Gastroesophageal sphincter (tissue), 4 donors: ENCODE results near the gene C19orf47. TPM values are rescaled to one million over a fixed set of nuclear protein-coding genes. Genes with fewer than 3 reads are reported as not detected.
A peak's percentile ranks its signal among the peaks of the same experiment; 100 is the strongest.

Experiments
- ATAC-seq: fragments of 150-250 bp; one replicate; pipeline ENCODE4 v1.9.1; 2016; ENCODE audit warnings: mild to moderate bottlenecking, moderate library complexity
- H3K27ac ChIP-seq, 4 donors: fragments of 200-600 bp; sonication (generic) in 3 of 4; 1 replicate in 3 of 4; 2 replicates in 1 of 4; pipeline ENCODE4 v1.5.1; 2016 to 2019
- H3K27me3 ChIP-seq: fragments of 200-600 bp; sonication (generic); one replicate; pipeline ENCODE4 v1.5.1; 2019
- H3K36me3 ChIP-seq, 2 donors: fragments of 200-600 bp; sonication (generic); one replicate each; pipeline ENCODE4 v1.5.1; 2019; ENCODE audit warnings: control low read depth in 1 of 2
- H3K4me1 ChIP-seq, 3 donors: fragments of 200-600 bp; sonication (generic); 1 replicate in 2 of 3; 2 replicates in 1 of 3; pipeline ENCODE4 v1.5.1; 2016 to 2019; ENCODE audit warnings: control low read depth in 2 of 3
- H3K4me3 ChIP-seq, 2 donors: fragments of 200-600 bp; sonication (generic); one replicate each; pipeline ENCODE4 v1.5.1; 2019; ENCODE audit warnings: mild to moderate bottlenecking in 1 of 2, moderate library complexity in 1 of 2
- H3K9me3 ChIP-seq, 3 donors: fragments of 200-600 bp; sonication (generic); one replicate each; pipeline ENCODE4 v1.5.1; 2017 to 2019; ENCODE audit warnings: control low read depth in 2 of 3
- EP300 ChIP-seq: sonication (generic); formaldehyde crosslinking; IDR thresholded peaks from one replicate; pipeline ENCODE4 v1.6.1; 2017; ENCODE audit warnings: antibody characterized with exemption, mild to moderate bottlenecking
- POLR2A ChIP-seq, 2 donors: fragments of 450-650 bp; IDR thresholded peaks; one replicate each; pipeline ENCODE4 v1.6.1; 2017; ENCODE audit warnings: antibody characterized with exemption in 2 of 2, mild to moderate bottlenecking in 2 of 2, moderate library complexity in 1 of 2
- POLR2AphosphoS5 ChIP-seq: sonication (generic); formaldehyde crosslinking; IDR thresholded peaks from one replicate; pipeline ENCODE4 v1.6.1; 2017; ENCODE audit warnings: antibody characterized with exemption
- WGBS, 2 donors: methylation state at CpG; one replicate each; pipeline ENCODE4 v1.1.5; 2018; ENCODE audit warnings: low coverage in 1 of 2; 5-methylcytosine and 5-hydroxymethylcytosine counted together
- total RNA-seq, 4 donors: library from RNA; depleted of rRNA; stranded (reverse); fragments of >200 nt; gene quantifications; one replicate each; pipeline ENCODE4 v1.1.0, GENCODE V29; 2016
- TF ChIP-seq, protein P1 (sequence below), 4 experiments: fragments of 200-600 bp in 2 of 4; fragments of 450-650 bp in 2 of 4; sonication (generic) in 1 of 4; IDR thresholded peaks; one replicate each; pipeline ENCODE4 v1.5.1; 2017 to 2019; ENCODE audit warnings: antibody characterized with exemption in 4 of 4, mild to moderate bottlenecking in 2 of 4, moderate library complexity in 2 of 4

The C19orf47 gene
- total RNA-seq, 4 donors from 2014 or later = 10.0 to 29.7 (median 19.2) TPM

DNA sequence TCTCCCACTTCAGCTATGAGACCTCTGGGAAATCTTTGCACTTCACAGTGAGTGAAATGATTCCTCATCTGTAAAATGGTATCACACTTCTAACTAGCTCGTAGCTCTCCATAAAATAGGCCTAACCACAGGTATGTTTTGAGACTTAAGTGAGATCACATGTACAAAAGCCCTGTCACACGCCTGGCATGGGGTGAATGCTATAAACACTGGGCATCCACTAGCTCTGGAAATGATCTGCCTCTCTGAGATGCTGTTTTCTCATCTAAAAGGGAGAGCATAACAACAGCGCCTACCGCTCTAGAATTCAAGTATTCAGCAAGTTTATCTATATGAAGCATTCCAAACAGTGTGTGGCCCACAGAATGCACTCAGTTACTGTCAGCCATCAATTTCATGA is 65.3 kb downstream of the C19orf47 start:
- no peak for ATAC-seq
- no peak overlapping the region for H3K4me3 ChIP-seq
- H3K36me3 ChIP-seq = peaks cover 0 to 8% of the 10 kb centered on the region in 2 donors
- H3K4me1 ChIP-seq = peaks cover 0 to 78% (median 62%) of the 10 kb centered on the region in 3 donors
- peak overlapping the region in 2 of 4 donors; percentile 90 to 98 for H3K27ac ChIP-seq
- H3K27me3 ChIP-seq = no peaks in the 10 kb centered on the region
- 73 to 86% methylated on average over 3 to 4 of the region's 4 CpGs for WGBS, 2 donors
- H3K9me3 ChIP-seq = no peaks in the 10 kb centered on the region
- TF ChIP-seq, protein P1, sequence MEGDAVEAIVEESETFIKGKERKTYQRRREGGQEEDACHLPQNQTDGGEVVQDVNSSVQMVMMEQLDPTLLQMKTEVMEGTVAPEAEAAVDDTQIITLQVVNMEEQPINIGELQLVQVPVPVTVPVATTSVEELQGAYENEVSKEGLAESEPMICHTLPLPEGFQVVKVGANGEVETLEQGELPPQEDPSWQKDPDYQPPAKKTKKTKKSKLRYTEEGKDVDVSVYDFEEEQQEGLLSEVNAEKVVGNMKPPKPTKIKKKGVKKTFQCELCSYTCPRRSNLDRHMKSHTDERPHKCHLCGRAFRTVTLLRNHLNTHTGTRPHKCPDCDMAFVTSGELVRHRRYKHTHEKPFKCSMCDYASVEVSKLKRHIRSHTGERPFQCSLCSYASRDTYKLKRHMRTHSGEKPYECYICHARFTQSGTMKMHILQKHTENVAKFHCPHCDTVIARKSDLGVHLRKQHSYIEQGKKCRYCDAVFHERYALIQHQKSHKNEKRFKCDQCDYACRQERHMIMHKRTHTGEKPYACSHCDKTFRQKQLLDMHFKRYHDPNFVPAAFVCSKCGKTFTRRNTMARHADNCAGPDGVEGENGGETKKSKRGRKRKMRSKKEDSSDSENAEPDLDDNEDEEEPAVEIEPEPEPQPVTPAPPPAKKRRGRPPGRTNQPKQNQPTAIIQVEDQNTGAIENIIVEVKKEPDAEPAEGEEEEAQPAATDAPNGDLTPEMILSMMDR (IDR thresholded peaks at IDR 0.05) = no peak
- TF ChIP-seq POLR2AphosphoS5 (no peak), POLR2A (IDR thresholded peaks at IDR 0.05) (no peak), EP300 (no peak)

DNA sequence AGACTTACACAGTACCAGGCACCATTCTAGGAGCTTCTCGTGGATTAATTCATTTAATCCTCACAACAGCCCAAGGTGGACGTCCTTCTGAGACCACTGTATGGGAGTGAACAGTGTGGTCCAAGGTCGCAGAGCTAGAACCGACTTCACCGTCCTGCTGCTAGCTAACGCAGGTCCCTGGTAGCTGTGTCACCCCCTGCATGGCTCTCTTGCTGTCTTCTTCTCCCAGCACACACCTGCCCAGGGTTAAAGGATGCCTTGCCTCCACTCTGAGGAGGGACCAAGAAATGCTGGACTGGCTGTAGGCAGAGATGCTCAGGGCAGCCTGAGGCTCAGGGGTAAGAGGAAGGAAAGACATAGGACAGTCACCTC is 66.0 kb downstream of the C19orf47 start:
- no peak overlapping the region for H3K4me3 ChIP-seq
- H3K9me3 ChIP-seq = no peaks in the 10 kb centered on the region
- TF ChIP-seq, protein P1 (IDR thresholded peaks at IDR 0.05) = no peak
- TF ChIP-seq POLR2A (IDR thresholded peaks at IDR 0.05) = no peak
- 70% methylated on average over 2 of the region's 6 CpGs; no CpG with 5 or more reads in 1 of the 2 donors for WGBS, 2 donors
- no peak overlapping the region for H3K27ac ChIP-seq
- H3K36me3 ChIP-seq = peaks cover 0 to 8% of the 10 kb centered on the region in 2 donors
- no peak for ATAC-seq
- peaks cover 0 to 85% (median 62%) of the 10 kb centered on the region in 3 donors for H3K4me1 ChIP-seq
- H3K27me3 ChIP-seq = no peaks in the 10 kb centered on the region

DNA sequence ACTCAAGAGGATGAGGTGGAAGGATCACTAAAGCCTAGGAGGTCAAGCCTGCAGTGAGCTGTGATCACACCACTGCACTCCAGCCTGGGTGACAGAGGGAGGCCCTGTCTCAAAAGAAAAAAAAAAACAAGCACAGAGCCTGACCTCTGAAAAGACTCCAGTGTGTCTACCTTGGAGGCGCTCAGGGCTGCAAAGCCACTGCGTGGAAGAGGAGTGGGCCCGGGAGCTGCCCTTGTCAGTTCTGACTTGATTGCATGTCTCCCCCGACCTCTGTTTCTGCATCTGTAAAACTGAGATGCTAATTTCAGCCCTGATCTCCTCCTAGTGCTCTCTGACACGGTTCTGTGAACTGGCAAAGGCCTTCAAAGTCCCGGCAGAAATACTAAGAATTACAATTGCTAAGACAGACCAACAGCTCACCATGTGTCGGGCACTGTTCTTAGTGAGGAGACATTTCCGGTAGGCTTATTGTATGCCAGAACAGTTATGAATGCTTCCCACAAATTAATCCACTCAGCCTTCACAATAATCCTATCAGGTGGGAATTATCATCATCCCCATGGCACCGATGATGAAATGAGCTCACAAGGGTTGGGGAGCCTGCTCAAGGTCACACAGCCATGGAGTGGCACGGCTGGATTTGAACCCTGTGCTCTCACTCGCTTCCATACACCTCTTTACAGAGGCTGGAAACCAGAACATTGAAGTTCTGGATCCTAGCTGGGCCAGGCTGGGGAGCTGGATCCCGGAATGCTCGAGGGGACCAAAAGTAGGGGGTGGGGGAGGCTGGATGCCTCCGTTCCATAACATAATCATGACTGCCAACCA is 66.6 kb downstream of the C19orf47 start:
- WGBS, 2 donors = 44 to 46% methylated on average over 5 to 6 of the region's 14 CpGs
- ATAC-seq = no peak
- no peak for TF ChIP-seq POLR2AphosphoS5
- no peak for TF ChIP-seq EP300
- no peak for TF ChIP-seq POLR2A (IDR thresholded peaks at IDR 0.05)
- TF ChIP-seq, protein P1 (IDR thresholded peaks at IDR 0.05) = no peak
- peaks cover 0 to 8% of the 10 kb centered on the region in 2 donors for H3K36me3 ChIP-seq
- no peak overlapping the region for H3K4me3 ChIP-seq
- no peaks in the 10 kb centered on the region for H3K9me3 ChIP-seq
- H3K4me1 ChIP-seq = peaks cover 0 to 88% (median 66%) of the 10 kb centered on the region in 3 donors
- peak overlapping the region in 2 of 4 donors; percentile 74 to 82 for H3K27ac ChIP-seq
- H3K27me3 ChIP-seq = no peaks in the 10 kb centered on the region

DNA sequence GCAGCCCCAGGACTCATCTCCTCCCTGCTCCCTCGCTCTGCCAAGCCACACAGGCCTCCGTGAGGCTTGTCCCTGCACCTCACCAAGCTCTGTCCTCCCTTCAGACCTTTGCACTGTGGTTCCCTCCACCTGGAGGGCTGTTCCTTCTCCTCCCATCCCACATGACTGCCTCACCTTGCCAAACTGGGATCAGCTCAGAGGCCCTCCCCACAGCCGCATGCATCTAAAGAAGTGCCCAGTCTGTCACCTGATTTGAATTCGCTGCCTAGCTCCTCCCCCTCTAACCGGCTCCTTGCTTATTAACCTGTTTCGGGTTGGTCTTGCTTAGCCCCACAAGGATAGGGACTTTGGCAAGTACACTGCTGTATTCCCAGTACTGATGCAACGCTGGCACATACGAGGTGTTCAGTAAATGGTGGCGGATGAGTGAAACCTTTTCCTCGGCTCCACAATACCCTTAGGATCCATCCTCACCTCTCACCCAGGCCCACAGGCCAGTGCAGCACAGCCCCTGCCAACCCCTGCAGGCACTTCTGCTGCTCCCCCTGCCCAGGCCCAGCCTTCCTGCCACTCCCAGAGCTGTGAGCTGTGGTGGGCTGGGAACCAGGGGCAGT is 67.5 kb downstream of the C19orf47 start:
- Histone ChIP-seq H3K27ac (peak overlapping the region in 3 of 4 donors; percentile 68 to 82 (median 74)), H3K4me3 (no peak overlapping the region), H3K27me3 (no peaks in the 10 kb centered on the region), H3K36me3 (peaks cover 0 to 8% of the 10 kb centered on the region in 2 donors), H3K9me3 (no peaks in the 10 kb centered on the region), H3K4me1 (peaks cover 0 to 83% (median 62%) of the 10 kb centered on the region in 3 donors)
- TF ChIP-seq POLR2AphosphoS5 (no peak), EP300 (no peak), POLR2A (IDR thresholded peaks at IDR 0.05) (no peak)
- TF ChIP-seq, protein P1 (IDR thresholded peaks at IDR 0.05) = no peak
- 15% methylated on average over 5 of the region's 10 CpGs; no CpG with 5 or more reads in 1 of the 2 donors for WGBS, 2 donors
- no peak for ATAC-seq
